SH-SY5Y (cell line): ENCODE measurements around the gene IL1RL1.

Experiments
- GATA2 ChIP-seq: IDR thresholded peaks from 2 replicates; pipeline ENCODE4 v1.6.1; 2011; ENCODE audit warnings: mild to moderate bottlenecking, low read depth, low read length
- GATA3 ChIP-seq: IDR thresholded peaks from 2 replicates; pipeline ENCODE4 v1.6.1; 2011; ENCODE audit warnings: low read depth, mild to moderate bottlenecking, low read length, moderate library complexity

DNA sequence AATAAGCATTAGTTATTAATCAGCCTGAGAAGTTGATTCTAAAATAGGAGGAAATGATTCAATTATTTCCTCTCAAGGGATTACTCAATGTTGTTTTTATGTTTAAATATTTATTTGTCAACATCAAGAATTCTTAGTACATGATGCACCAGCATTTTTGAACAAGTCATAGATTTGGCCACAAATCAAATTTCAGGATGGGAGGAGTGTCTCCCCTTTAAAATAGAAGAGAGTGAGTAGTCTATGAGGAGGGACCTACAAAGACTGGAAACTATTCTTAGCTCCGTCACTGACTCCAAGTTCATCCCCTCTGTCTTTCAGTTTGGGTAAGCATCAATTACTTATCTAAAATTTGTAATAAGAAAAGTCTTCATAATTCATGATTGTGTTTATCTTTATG lies 25.6 kb downstream of the IL1RL1 start:
- TF ChIP-seq GATA2 (no peak), GATA3 (no peak)
